HCT116 (cell line): ENCODE measurements around the gene MTHFR. TPM values are rescaled to one million over a fixed set of nuclear protein-coding genes. Genes with fewer than 3 reads are reported as not detected.

ENCODE experiments used
- ATAC-seq: fragments of 200-7000 bp; cut with Tn5 transposase; 2 replicates; pipeline ENCODE4 v1.9.1; 2020; ENCODE audit warnings: mild to moderate bottlenecking, moderate library complexity
- BruUV-seq: library from RNA; stranded (reverse); fragments of 400-500 nt; replicated peaks from 2 replicates; lab custom pipeline; 2021; lab: Mats Ljungman, UMichigan
- CTCF ChIA-PET: fragments of 300-600 bp; sonication (Branson Sonifier 250); formaldehyde crosslinking; loops from one replicate; lab custom pipeline; 2021; ENCODE audit warnings: antibody characterized with exemption; lab: Charles Lee
- POLR2A ChIA-PET: fragments of 300-600, 350-600 bp; sonication (Branson Sonifier 250); formaldehyde crosslinking; loops from one replicate; lab custom pipeline; 2021; ENCODE audit warnings: antibody characterized with exemption; lab: Charles Lee
- RAD21 ChIA-PET, 2 experiments: fragments of 300-600 bp; sonication (Branson Sonifier 250); formaldehyde crosslinking; loops; one replicate each; lab custom pipeline; 2023; ENCODE audit warnings: low total read pairs in 2 of 2; ENCODE audit not compliant: uncharacterized antibody in 2 of 2, unreplicated experiment in 2 of 2, low non-redundant PET in 1 of 2; lab: Charles Lee
- DNase-seq: peaks from one replicate; pipeline ENCODE4 v3.0.0-alpha.2; 2010; ENCODE audit warnings: low read depth, low spot score
- H2AFZ ChIP-seq: fragments of 200-600 bp; shearing (Covaris generic), sonication (generic); 2 replicates; pipeline ENCODE4 v1.6.1; 2017; ENCODE audit warnings: low read depth, mixed run types, mixed read lengths, antibody characterized with exemption, low read length; ENCODE audit not compliant: poor library complexity, severe bottlenecking
- H3K27ac ChIP-seq: 2 replicates; pipeline ENCODE4 v1.5.1; 2012; ENCODE audit warnings: low read depth, low read length
- H3K27me3 ChIP-seq: fragments of 200-600 bp; sonication (generic); 2 replicates; pipeline ENCODE4 v1.6.1; 2016; ENCODE audit warnings: mixed run types, low read length, mixed read lengths; ENCODE audit not compliant: insufficient read depth
- H3K36me3 ChIP-seq, 2 experiments: fragments of 200-500 bp in 1 of 2; fragments of 200-600 bp in 1 of 2; sonication (Bioruptor generic) in 1 of 2; sonication (generic) in 1 of 2; 2 replicates each; pipeline versions ENCODE4 v1.5.1 to v1.6.1; 2014 to 2016; ENCODE audit warnings: low read length in 2 of 2, inconsistent platforms in 1 of 2, mixed read lengths in 1 of 2, mixed run types in 1 of 2; ENCODE audit not compliant: insufficient read depth in 2 of 2, control insufficient read depth in 1 of 2
- H3K4me1 ChIP-seq, 2 experiments: fragments of 200-600 bp in 1 of 2; sonication (generic) in 1 of 2; 2 replicates each; pipeline versions ENCODE4 v1.5.1 to v1.6.1; 2012 to 2017; ENCODE audit warnings: low read length in 2 of 2, inconsistent platforms in 1 of 2, mild to moderate bottlenecking in 1 of 2, mixed read lengths in 1 of 2, mixed run types in 1 of 2, moderate library complexity in 1 of 2; ENCODE audit not compliant: insufficient read depth in 2 of 2, control insufficient read depth in 1 of 2
- H3K4me2 ChIP-seq: fragments of 200-600 bp; sonication (generic); 2 replicates; pipeline ENCODE4 v1.6.1; 2017; ENCODE audit warnings: mixed run types, low read length, mixed read lengths
- H3K4me3 ChIP-seq, 2 experiments: fragments of 200-600 bp in 1 of 2; sonication (generic) in 1 of 2; replicated peaks in 1 of 2; 2 replicates each; pipeline ENCODE4 v1.5.1; 2011 to 2016; ENCODE audit warnings: low read length in 2 of 2, control low read depth in 1 of 2, low read depth in 1 of 2, mild to moderate bottlenecking in 1 of 2, mixed read lengths in 1 of 2, mixed run types in 1 of 2
- H3K79me2 ChIP-seq: fragments of 200-600 bp; sonication (generic); 2 replicates; pipeline ENCODE4 v1.6.1; 2017; ENCODE audit warnings: mild to moderate bottlenecking, mixed run types, low read length, moderate library complexity, mixed read lengths; ENCODE audit not compliant: insufficient read depth
- H3K9ac ChIP-seq: fragments of 200-600 bp; sonication (generic); 2 replicates; pipeline ENCODE4 v1.6.1; 2016; ENCODE audit warnings: low read length, mixed read lengths
- H3K9me2 ChIP-seq: fragments of 200-600 bp; sonication (generic), shearing (Covaris generic); 2 replicates; pipeline ENCODE4 v1.6.1; 2017; ENCODE audit warnings: mixed run types, mild to moderate bottlenecking, moderate library complexity; ENCODE audit not compliant: insufficient read depth
- H3K9me3 ChIP-seq, 2 experiments: fragments of 200-500 bp in 1 of 2; fragments of 200-600 bp in 1 of 2; sonication (Bioruptor generic) in 1 of 2; sonication (generic) in 1 of 2; 2 replicates each; pipeline ENCODE4 v1.6.1; 2014 to 2017; ENCODE audit warnings: low read length in 2 of 2, mixed read lengths in 2 of 2, inconsistent platforms in 1 of 2, low read depth in 1 of 2, mild to moderate bottlenecking in 1 of 2, mixed run types in 1 of 2, moderate library complexity in 1 of 2; ENCODE audit not compliant: control insufficient read depth in 1 of 2, insufficient read depth in 1 of 2
- H4K20me1 ChIP-seq: fragments of 200-600 bp; sonication (generic), shearing (Covaris generic); 2 replicates; pipeline ENCODE4 v1.6.1; 2017; ENCODE audit warnings: mixed run types, mild to moderate bottlenecking, moderate library complexity; ENCODE audit not compliant: insufficient read depth
- POLR2A ChIP-seq: IDR thresholded peaks from 2 replicates; pipeline ENCODE4 v1.7.0; 2011; ENCODE audit warnings: borderline replicate concordance; ENCODE audit not compliant: insufficient read depth, insufficient read length; ENCODE audit errors: extremely low read depth
- intact Hi-C: fragments of 100-400 bp; cut with micrococcal nuclease; formaldehyde crosslinking; loops from 2 replicates; pipeline ENCODE4 v1.10.0; 2022
- total RNA-seq: library from RNA; stranded (reverse); gene quantifications from one replicate; pipeline ENCODE4 v1.2.1, GENCODE V29; 2021; ENCODE audit not compliant: unreplicated experiment
- TF ChIP-seq, protein P1 (sequence below): IDR thresholded peaks from 2 replicates; pipeline ENCODE4 v1.6.1; 2011; ENCODE audit warnings: mild to moderate bottlenecking, low read length, moderate library complexity; ENCODE audit not compliant: insufficient replicate concordance; ENCODE audit errors: extremely low read depth
- TF ChIP-seq, protein P2 (sequence below): IDR thresholded peaks from 2 replicates; pipeline ENCODE4 v1.6.1; 2012
- TF ChIP-seq, protein P3 (sequence below): IDR thresholded peaks from 2 replicates; pipeline ENCODE4 v1.6.1; 2012

The MTHFR gene
- total RNA-seq, 1 experiment from 2014 or later: 20.9 TPM

GRCh38 chr1:11792106-11792505 is 13.7 kb downstream of the MTHFR start:
- no peaks in the 10 kb centered on the region for H3K79me2 ChIP-seq
- ATAC-seq (no peak), DNase-seq (no peak)
- no peak overlapping the region for H3K9ac ChIP-seq
- no peaks in the 10 kb centered on the region for H3K9me3 ChIP-seq
- CTCF ChIA-PET: no interaction called here
- RAD21 ChIA-PET: no interaction called here
- H3K4me3 ChIP-seq: no peak overlapping the region
- H3K4me2 ChIP-seq: no peak overlapping the region
- H3K27me3 ChIP-seq: no peaks in the 10 kb centered on the region
- peaks cover 32 to 67% of the 10 kb centered on the region in 2 experiments for H3K4me1 ChIP-seq
- no peak overlapping the region for H2AFZ ChIP-seq
- H3K27ac ChIP-seq: no peak overlapping the region; the same call in 1 of the 2 replicates
- H4K20me1 ChIP-seq: no peaks in the 10 kb centered on the region
- intact Hi-C loops: no loop called here
- BruUV-seq: no TSS peak
- POLR2A ChIA-PET: no interaction called here
- H3K9me2 ChIP-seq: no peaks in the 10 kb centered on the region
- TF ChIP-seq, protein P1, sequence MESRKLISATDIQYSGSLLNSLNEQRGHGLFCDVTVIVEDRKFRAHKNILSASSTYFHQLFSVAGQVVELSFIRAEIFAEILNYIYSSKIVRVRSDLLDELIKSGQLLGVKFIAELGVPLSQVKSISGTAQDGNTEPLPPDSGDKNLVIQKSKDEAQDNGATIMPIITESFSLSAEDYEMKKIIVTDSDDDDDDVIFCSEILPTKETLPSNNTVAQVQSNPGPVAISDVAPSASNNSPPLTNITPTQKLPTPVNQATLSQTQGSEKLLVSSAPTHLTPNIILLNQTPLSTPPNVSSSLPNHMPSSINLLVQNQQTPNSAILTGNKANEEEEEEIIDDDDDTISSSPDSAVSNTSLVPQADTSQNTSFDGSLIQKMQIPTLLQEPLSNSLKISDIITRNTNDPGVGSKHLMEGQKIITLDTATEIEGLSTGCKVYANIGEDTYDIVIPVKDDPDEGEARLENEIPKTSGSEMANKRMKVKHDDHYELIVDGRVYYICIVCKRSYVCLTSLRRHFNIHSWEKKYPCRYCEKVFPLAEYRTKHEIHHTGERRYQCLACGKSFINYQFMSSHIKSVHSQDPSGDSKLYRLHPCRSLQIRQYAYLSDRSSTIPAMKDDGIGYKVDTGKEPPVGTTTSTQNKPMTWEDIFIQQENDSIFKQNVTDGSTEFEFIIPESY: no peak
- TF ChIP-seq POLR2A: no peak
- TF ChIP-seq, protein P2, sequence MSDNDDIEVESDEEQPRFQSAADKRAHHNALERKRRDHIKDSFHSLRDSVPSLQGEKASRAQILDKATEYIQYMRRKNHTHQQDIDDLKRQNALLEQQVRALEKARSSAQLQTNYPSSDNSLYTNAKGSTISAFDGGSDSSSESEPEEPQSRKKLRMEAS: no peak
- TF ChIP-seq, protein P3, sequence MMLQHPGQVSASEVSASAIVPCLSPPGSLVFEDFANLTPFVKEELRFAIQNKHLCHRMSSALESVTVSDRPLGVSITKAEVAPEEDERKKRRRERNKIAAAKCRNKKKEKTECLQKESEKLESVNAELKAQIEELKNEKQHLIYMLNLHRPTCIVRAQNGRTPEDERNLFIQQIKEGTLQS: no peak
- no peaks in the 10 kb centered on the region for H3K36me3 ChIP-seq
